Measurements from ENCODE around the gene ARHGEF10L. TPM values are rescaled to one million over a fixed set of nuclear protein-coding genes. Genes with fewer than 3 reads are reported as not detected.

ARHGEF10L gene
- total RNA-seq, 2 experiments from 2014 or later, result not detected

DNA sequence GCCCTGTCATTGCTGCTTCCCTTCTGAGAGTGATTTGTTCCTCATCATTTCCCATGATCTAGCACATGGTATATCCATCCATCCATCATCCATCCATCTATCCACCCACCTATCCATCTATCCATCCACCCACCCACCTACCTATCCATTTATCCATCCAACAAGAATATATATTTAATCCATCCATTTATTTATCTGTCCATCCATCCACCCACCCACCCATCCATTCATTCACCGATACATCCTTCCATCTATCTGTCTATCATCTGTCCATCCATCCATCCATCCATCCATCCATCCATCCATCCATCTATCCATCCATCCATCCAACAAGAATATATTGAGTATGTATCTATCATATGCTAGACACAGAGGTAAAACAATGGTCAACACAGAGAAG lies 115.7 kb downstream of the ARHGEF10L start:
- no peak overlapping the region for H3K4me3 Mint-ChIP-seq
- no peaks in the 10 kb centered on the region for H3K4me1 Mint-ChIP-seq
- no peaks in the 10 kb centered on the region for H3K9me3 Mint-ChIP-seq
- H3K27ac Mint-ChIP-seq, result no peak overlapping the region
- ChIA-PET POLR2A (no interaction called here), CTCF (no interaction called here)
- DNase-seq, result no peak
- no peaks in the 10 kb centered on the region for H3K36me3 Mint-ChIP-seq (ENCODE audit: low read depth)
- H3K27me3 Mint-ChIP-seq, result no peaks in the 10 kb centered on the region

GRCh38 chr1:17655922-17656321 lies 116.4 kb downstream of the ARHGEF10L start:
- no peaks in the 10 kb centered on the region for H3K4me1 Mint-ChIP-seq
- POLR2A ChIA-PET, result no interaction called here

GRCh38 chr1:17657436-17657835 lies 117.9 kb downstream of the ARHGEF10L start:
- DNase-seq, result no peak
- CTCF ChIA-PET, result no interaction called here
- Mint-ChIP-seq H3K4me1 (no peaks in the 10 kb centered on the region), H3K4me3 (no peak overlapping the region), H3K27me3 (no peaks in the 10 kb centered on the region), H3K27ac (no peak overlapping the region), H3K36me3 (ENCODE audit: low read depth) (no peaks in the 10 kb centered on the region), H3K9me3 (no peaks in the 10 kb centered on the region)
- POLR2A ChIA-PET, result no interaction called here

More at GRCh38 chr1:17655922-17656321, 116.4 kb downstream of the ARHGEF10L start:
- H3K27ac Mint-ChIP-seq, result no peak overlapping the region
- no peaks in the 10 kb centered on the region for H3K9me3 Mint-ChIP-seq
- DNase-seq, result no peak
- no peaks in the 10 kb centered on the region for H3K27me3 Mint-ChIP-seq
- H3K4me3 Mint-ChIP-seq, result no peak overlapping the region
- H3K36me3 Mint-ChIP-seq (ENCODE audit: low read depth), result no peaks in the 10 kb centered on the region
- CTCF ChIA-PET, result no interaction called here

- Mint-ChIP-seq H3K27me3 (no peaks in the 10 kb centered on the region), H3K27ac (no peak overlapping the region), H3K9me3 (no peaks in the 10 kb centered on the region), H3K4me3 (no peak overlapping the region), H3K4me1 (no peaks in the 10 kb centered on the region), H3K36me3 (ENCODE audit: low read depth) (no peaks in the 10 kb centered on the region)
- ChIA-PET POLR2A (interaction anchor here (0.5 kb wide), 1 partner anchor 909 kb away, joined by 3 read pairs; no protein-coding TSS in a partner anchor), CTCF (no interaction called here)
- DNase-seq, result no peak
Measured at GRCh38 chr1:17658837-17659236, 119.3 kb downstream of the ARHGEF10L start.

DNA sequence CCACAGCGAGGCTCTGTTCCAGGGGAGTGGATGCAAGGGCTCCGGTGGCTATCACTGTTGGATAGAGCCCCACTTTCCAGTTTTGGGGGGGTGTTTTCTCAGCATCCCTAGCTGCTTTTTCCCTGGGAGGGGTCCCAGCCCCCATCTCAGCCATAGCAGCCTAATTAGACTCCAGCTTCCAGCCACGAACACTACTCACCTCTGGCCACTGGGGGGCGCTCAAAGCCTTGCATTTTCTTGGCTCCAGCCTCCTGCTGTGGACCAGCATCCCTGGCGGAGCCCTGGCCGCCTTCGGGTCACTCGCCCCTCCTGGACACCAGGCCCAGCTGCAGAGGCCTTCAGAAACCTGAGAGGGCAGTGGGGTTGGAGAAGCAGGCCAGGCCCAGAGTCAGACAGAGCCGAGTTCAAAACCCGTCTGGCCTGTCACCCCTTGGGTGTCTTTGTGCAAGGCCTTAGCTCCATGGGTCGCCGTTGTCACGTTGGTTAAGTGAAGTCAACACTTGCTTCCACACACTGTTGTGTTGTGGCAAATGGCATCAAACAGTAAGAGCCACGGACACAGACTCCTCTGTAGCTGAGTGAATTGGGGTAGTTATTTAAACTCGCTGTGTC lies 122.2 kb downstream of the ARHGEF10L start:
- H3K4me3 Mint-ChIP-seq, result no peak overlapping the region
- no peaks in the 10 kb centered on the region for H3K27me3 Mint-ChIP-seq
- no peaks in the 10 kb centered on the region for H3K9me3 Mint-ChIP-seq
- H3K36me3 Mint-ChIP-seq (ENCODE audit: low read depth), result no peaks in the 10 kb centered on the region
- CTCF ChIA-PET, result interaction anchor here (0.8 to 1.3 kb wide), 5 partner anchors 8 to 439 kb away, joined by 3 to 4 read pairs (median 3); no protein-coding TSS in a partner anchor
- no peaks in the 10 kb centered on the region for H3K4me1 Mint-ChIP-seq
- POLR2A ChIA-PET, result no interaction called here
- DNase-seq, result peak; percentile 59
- no peak overlapping the region for H3K27ac Mint-ChIP-seq

DNA sequence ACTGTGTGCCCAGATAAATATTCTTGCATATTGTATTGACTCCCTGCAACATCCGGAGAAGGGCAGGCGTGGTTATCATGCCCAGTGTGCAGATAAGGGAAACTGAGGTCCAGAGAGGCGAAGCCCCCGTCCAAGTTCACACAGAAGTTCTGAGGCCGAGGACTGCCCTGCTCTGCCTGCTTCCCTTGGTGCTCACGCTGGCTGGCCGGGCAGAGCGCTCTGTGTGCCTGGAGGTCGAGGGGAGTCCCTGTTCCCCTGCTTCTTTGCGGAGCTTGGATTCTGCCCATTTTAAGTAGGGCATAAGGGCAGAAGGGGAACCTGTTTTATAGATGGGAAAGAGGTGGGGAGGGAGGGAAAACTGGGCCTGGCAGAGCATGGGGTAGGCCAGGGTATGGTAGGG lies 122.8 kb downstream of the ARHGEF10L start:
- ChIA-PET CTCF (interaction anchor here (0.9 to 1.3 kb wide), 3 partner anchors 12 to 438 kb away, joined by 3 to 4 read pairs (median 3); no protein-coding TSS in a partner anchor), POLR2A (no interaction called here)
- no peak for DNase-seq
- Mint-ChIP-seq H3K27me3 (no peaks in the 10 kb centered on the region), H3K36me3 (ENCODE audit: low read depth) (no peaks in the 10 kb centered on the region), H3K4me1 (no peaks in the 10 kb centered on the region), H3K27ac (no peak overlapping the region), H3K9me3 (no peaks in the 10 kb centered on the region), H3K4me3 (no peak overlapping the region)

- Mint-ChIP-seq H3K36me3 (ENCODE audit: low read depth) (no peaks in the 10 kb centered on the region), H3K4me3 (no peak overlapping the region), H3K9me3 (no peaks in the 10 kb centered on the region), H3K27ac (no peak overlapping the region), H3K27me3 (no peaks in the 10 kb centered on the region), H3K4me1 (no peaks in the 10 kb centered on the region)
- ChIA-PET POLR2A (no interaction called here), CTCF (no interaction called here)
- no peak for DNase-seq
Measured at GRCh38 chr1:17662786-17663185, 123.3 kb downstream of the ARHGEF10L start.

GRCh38 chr1:17663646-17664045 lies 124.1 kb downstream of the ARHGEF10L start:
- no peak for DNase-seq
- no peaks in the 10 kb centered on the region for H3K9me3 Mint-ChIP-seq
- H3K4me3 Mint-ChIP-seq, result no peak overlapping the region
- H3K27me3 Mint-ChIP-seq, result no peaks in the 10 kb centered on the region
- no peaks in the 10 kb centered on the region for H3K36me3 Mint-ChIP-seq (ENCODE audit: low read depth)
- POLR2A ChIA-PET, result no interaction called here
- no peak overlapping the region for H3K27ac Mint-ChIP-seq
- CTCF ChIA-PET, result no interaction called here
- H3K4me1 Mint-ChIP-seq, result no peaks in the 10 kb centered on the region

DNA sequence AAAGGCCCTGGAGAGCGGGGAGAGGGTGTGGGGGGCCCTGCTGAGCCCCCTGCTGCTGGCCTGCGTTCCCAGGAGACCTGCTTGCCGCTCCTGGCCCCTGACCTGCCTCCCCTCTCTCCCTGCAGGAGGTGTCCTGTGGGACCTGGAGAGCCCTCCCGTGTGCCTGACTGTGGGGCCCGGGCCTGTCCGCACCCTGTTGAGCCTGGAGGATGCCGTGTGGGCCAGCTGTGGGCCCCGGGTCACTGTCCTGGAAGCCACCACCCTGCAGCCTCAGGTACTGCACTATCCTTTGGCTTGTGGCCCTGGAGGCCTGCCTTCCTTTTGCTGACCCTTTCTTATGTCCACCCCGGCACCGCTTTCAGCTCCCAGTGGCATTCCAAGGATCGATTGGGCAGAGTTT lies 124.8 kb downstream of the ARHGEF10L start:
- Mint-ChIP-seq H3K36me3 (ENCODE audit: low read depth) (no peaks in the 10 kb centered on the region), H3K4me3 (no peak overlapping the region), H3K9me3 (no peaks in the 10 kb centered on the region), H3K4me1 (no peaks in the 10 kb centered on the region), H3K27ac (no peak overlapping the region), H3K27me3 (no peaks in the 10 kb centered on the region)
- no peak for DNase-seq
- ChIA-PET POLR2A (no interaction called here), CTCF (no interaction called here)

DNA sequence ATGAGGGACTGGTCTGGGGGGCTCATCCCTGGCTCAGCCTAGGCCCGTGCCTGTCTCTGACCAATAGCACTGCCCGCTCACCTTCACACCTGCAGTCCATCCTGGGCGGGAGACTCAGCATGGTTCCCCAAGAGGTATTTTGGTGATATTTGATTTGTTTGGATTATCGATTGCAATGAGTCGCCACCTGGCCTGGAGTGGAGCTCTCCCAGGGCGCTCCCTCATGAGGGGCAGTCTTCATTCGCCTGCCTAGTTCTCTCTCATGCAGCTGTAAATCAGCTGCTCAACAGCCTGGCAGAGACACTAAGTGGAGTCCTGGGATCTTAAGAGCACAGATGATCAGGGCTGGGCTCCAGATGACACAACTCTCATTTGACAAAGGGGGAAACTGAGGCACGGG lies 125.6 kb downstream of the ARHGEF10L start:
- no peaks in the 10 kb centered on the region for H3K36me3 Mint-ChIP-seq (ENCODE audit: low read depth)
- no peak overlapping the region for H3K27ac Mint-ChIP-seq
- H3K4me1 Mint-ChIP-seq, result no peaks in the 10 kb centered on the region
- no peaks in the 10 kb centered on the region for H3K27me3 Mint-ChIP-seq
- H3K9me3 Mint-ChIP-seq, result no peaks in the 10 kb centered on the region
- CTCF ChIA-PET, result no interaction called here
- DNase-seq, result no peak
- POLR2A ChIA-PET, result no interaction called here
- no peak overlapping the region for H3K4me3 Mint-ChIP-seq

DNA sequence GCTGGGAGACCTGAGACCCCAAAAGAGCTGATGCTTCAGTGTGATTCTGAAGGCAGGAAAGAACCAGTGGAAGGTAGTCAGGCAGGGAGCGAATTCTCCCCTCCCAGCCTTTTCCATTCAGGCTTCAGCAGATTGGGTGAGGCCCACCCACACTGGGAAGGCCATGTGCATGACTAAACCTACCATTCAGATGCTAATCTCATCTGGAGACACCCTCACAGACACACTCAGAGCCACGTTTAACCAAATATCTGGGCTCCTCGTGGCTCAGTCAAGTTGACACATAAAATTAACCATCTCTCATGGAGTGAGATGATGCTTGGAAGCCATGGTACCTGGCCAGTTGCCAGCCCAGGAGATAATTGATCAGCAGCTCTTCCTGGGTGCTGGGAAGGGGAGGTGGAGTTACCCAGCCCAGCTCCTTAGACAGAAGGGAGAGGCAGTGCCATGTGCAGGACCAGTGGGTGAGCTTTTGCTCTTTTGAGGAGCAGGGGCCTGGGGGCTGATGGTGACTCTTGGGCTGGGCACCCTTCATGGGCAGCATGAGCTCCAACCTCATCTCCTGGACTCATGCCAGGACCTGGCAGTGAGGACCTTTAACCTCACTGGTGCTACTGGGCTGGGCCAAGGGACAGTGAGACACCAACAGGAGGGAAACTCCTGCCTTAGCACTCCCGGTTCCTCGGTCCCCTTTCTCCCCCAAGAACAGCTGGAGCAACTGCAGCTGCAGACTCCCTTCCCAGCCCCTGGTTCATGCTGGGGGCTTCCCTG lies 126.6 kb downstream of the ARHGEF10L start:
- H3K27me3 Mint-ChIP-seq, result no peaks in the 10 kb centered on the region
- no peak overlapping the region for H3K27ac Mint-ChIP-seq
- no peaks in the 10 kb centered on the region for H3K9me3 Mint-ChIP-seq
- CTCF ChIA-PET, result no interaction called here
- POLR2A ChIA-PET, result no interaction called here
- no peak for DNase-seq
- H3K4me1 Mint-ChIP-seq, result no peaks in the 10 kb centered on the region
- H3K4me3 Mint-ChIP-seq, result no peak overlapping the region
- no peaks in the 10 kb centered on the region for H3K36me3 Mint-ChIP-seq (ENCODE audit: low read depth)

DNA sequence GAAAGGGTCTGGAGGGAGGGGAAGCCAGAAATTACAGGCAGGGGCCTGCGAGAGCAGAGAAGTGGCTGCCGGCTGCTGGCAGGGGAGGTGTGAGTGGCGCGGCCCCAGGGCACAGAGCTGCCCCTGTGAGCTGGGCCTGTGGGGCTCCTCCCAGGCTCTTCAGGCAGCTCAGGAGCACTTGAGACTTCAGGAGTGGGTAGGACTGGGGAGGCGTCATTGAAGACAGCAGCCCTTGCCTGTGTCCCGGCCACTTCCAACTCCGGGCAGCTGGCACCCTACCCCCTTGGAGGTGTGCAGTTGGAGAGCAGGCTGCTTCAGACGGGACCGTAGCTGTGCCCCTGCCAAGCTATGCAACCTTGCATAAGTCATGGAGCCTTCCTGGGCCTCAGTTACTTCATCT lies 128.1 kb downstream of the ARHGEF10L start:
- CTCF ChIA-PET, result no interaction called here

GRCh38 chr1:17668195-17668594 lies 128.7 kb downstream of the ARHGEF10L start:
- no peak for DNase-seq
- no peaks in the 10 kb centered on the region for H3K9me3 Mint-ChIP-seq

More for the DNA sequence above, 128.1 kb downstream of the ARHGEF10L start:
- Mint-ChIP-seq H3K27me3 (no peaks in the 10 kb centered on the region), H3K4me3 (no peak overlapping the region), H3K27ac (no peak overlapping the region), H3K9me3 (no peaks in the 10 kb centered on the region), H3K36me3 (ENCODE audit: low read depth) (no peaks in the 10 kb centered on the region), H3K4me1 (no peaks in the 10 kb centered on the region)
- POLR2A ChIA-PET, result no interaction called here
- no peak for DNase-seq

More at GRCh38 chr1:17668195-17668594, 128.7 kb downstream of the ARHGEF10L start:
- no peaks in the 10 kb centered on the region for H3K4me1 Mint-ChIP-seq
- no peaks in the 10 kb centered on the region for H3K36me3 Mint-ChIP-seq (ENCODE audit: low read depth)
- no peak overlapping the region for H3K4me3 Mint-ChIP-seq
- H3K27ac Mint-ChIP-seq, result no peak overlapping the region
- ChIA-PET CTCF (no interaction called here), POLR2A (no interaction called here)
- H3K27me3 Mint-ChIP-seq, result no peaks in the 10 kb centered on the region
